Panc1 (cell line): Measurements from ENCODE around the gene FAM50B.

Source experiments
- POLR2AphosphoS5 ChIP-seq: IDR thresholded peaks from 2 replicates; pipeline ENCODE4 v1.6.1; 2012; ENCODE audit warnings: mild to moderate bottlenecking, low read depth, low read length, moderate library complexity
- SIN3A ChIP-seq: IDR thresholded peaks from 2 replicates; pipeline ENCODE4 v1.6.1; 2012; ENCODE audit warnings: low read depth, mild to moderate bottlenecking, low read length, moderate library complexity, borderline replicate concordance; ENCODE audit not compliant: insufficient read depth
- TCF7L2 ChIP-seq: IDR thresholded peaks from 2 replicates; pipeline ENCODE4 v1.6.1; 2011; ENCODE audit warnings: mild to moderate bottlenecking, low read depth, low read length, inconsistent platforms
- TF ChIP-seq, protein P1 (sequence below): fragments of 450-650 bp; IDR thresholded peaks from 2 replicates; pipeline ENCODE4 v1.5.1; 2017; ENCODE audit warnings: mild to moderate bottlenecking

DNA sequence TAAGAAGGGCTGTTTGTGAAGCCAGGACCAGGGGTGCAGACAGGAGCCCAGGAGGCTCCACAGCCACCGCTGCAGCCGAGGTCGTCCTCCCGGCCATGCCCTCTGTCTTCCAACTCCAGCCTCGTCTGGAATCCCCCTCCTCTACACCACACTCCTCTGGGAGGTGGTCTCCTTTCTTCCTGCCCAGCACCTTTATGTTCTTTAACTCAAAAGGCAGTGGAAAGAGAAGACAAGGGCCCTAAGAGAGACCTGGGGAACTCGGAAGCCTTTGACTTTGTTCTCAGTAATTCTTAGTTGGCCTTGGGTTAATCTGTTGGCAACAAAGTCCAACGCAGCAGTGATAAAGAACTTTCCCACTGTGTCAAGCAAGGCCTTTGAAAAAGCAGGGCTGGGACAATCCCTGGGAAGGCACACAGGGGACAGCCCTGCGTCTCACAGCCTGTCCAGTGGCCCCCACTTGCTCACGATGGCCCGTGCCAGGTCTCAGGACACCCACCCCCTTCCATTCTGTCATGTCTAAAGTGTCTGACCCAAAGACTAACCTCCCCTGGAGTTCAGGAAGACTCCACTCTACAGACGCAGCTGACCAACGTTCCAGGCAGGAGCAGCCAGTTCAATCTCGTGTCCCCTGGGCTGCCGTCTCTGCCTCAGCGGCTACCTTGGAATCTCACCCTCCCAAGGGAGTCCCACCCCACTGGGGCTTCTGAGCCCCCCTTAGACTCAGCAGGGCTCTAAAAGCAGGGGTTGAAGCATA lies 42.8 kb upstream of the FAM50B start:
- TF ChIP-seq TCF7L2 (no peak), POLR2AphosphoS5 (no peak), SIN3A (no peak)
- TF ChIP-seq, protein P1, sequence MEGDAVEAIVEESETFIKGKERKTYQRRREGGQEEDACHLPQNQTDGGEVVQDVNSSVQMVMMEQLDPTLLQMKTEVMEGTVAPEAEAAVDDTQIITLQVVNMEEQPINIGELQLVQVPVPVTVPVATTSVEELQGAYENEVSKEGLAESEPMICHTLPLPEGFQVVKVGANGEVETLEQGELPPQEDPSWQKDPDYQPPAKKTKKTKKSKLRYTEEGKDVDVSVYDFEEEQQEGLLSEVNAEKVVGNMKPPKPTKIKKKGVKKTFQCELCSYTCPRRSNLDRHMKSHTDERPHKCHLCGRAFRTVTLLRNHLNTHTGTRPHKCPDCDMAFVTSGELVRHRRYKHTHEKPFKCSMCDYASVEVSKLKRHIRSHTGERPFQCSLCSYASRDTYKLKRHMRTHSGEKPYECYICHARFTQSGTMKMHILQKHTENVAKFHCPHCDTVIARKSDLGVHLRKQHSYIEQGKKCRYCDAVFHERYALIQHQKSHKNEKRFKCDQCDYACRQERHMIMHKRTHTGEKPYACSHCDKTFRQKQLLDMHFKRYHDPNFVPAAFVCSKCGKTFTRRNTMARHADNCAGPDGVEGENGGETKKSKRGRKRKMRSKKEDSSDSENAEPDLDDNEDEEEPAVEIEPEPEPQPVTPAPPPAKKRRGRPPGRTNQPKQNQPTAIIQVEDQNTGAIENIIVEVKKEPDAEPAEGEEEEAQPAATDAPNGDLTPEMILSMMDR: no peak
